RWPE1 (cell line): ENCODE measurements around the gene ROR1.

Experiments used
- CTCF ChIA-PET: fragments of 350-600 bp; sonication (Branson Sonifier 250); formaldehyde crosslinking; extraction: SDS; loops from one replicate; lab custom pipeline; 2021; lab: Yijun Ruan, JAX
- POLR2A ChIA-PET: fragments of 400-600 bp; formaldehyde crosslinking; extraction: SDS; loops from one replicate; lab custom pipeline; 2020; ENCODE audit warnings: antibody characterized with exemption; ENCODE audit not compliant: low non-redundant PET; lab: Yijun Ruan, JAX
- DNase-seq: peaks from one replicate; pipeline ENCODE4 v3.0.0; 2012; ENCODE audit warnings: low spot score
- H3K27ac ChIP-seq: fragments of 450-650 bp; 2 replicates; pipeline ENCODE4 v1.5.1; 2017
- CTCF ChIP-seq: fragments of 450-650 bp; conservative IDR thresholded peaks from 2 replicates; pipeline ENCODE4 v1.5.1; 2017; ENCODE audit warnings: low read depth, mild to moderate bottlenecking

The ROR1 gene

GRCh38 chr1:63950023-63950422 is 176.2 kb downstream of the ROR1 start:
- ChIA-PET POLR2A (no interaction called here), CTCF (interaction anchor here (0.6 kb wide), 1 partner anchor 38 kb away, joined by 6 read pairs; no protein-coding TSS in a partner anchor)
- TF ChIP-seq CTCF: no peak
- H3K27ac ChIP-seq: no peak overlapping the region
- no peak for DNase-seq

GRCh38 chr1:63951059-63951946 is 177.5 kb downstream of the ROR1 start:
- no peak for DNase-seq
- CTCF ChIA-PET: interaction anchor here (0.6 kb wide), 2 partner anchors 668 to 1113 kb away, joined by 4 to 8 read pairs; no protein-coding TSS in a partner anchor
- no peak overlapping the region for H3K27ac ChIP-seq
- no peak for TF ChIP-seq CTCF
- POLR2A ChIA-PET: no interaction called here

- CTCF ChIA-PET: no interaction called here
- DNase-seq: no peak
- no peak overlapping the region for H3K27ac ChIP-seq
- no peak for TF ChIP-seq CTCF
- POLR2A ChIA-PET: no interaction called here
These were observed 180.4 kb downstream of the ROR1 start for GRCh38 chr1:63954187-63954586.

- DNase-seq: no peak
- no peak for TF ChIP-seq CTCF
- CTCF ChIA-PET: no interaction called here
- POLR2A ChIA-PET: no interaction called here
- H3K27ac ChIP-seq: no peak overlapping the region
These were observed 181.7 kb downstream of the ROR1 start for GRCh38 chr1:63955370-63956145.

GRCh38 chr1:63958556-63958955 is 184.7 kb downstream of the ROR1 start:
- no peak for DNase-seq
- TF ChIP-seq CTCF: no peak
- ChIA-PET POLR2A (no interaction called here), CTCF (no interaction called here)
- H3K27ac ChIP-seq: no peak overlapping the region

- no peak for DNase-seq
- no peak for TF ChIP-seq CTCF
- no peak overlapping the region for H3K27ac ChIP-seq
- POLR2A ChIA-PET: interaction anchor here (0.6 kb wide), 1 partner anchor 1670 kb away, joined by 3 read pairs; no protein-coding TSS in a partner anchor
- CTCF ChIA-PET: no interaction called here
These were observed 186.5 kb downstream of the ROR1 start for GRCh38 chr1:63960326-63960725.
